ENCODE measurements around the gene SLC4A5.

- TF ChIP-seq CTCF (conservative IDR thresholded peaks at IDR 0.05; ENCODE audit: low read depth, low read length) (no peak), EZH2 (IDR thresholded peaks at IDR 0.05; ENCODE audit: borderline replicate concordance, low read depth, low read length, poor library complexity, severe bottlenecking) (no peak)
Observed at GRCh38 chr2:74253306-74253970, 89.8 kb downstream of the SLC4A5 start.

Data from A673 (cell line).